Right lobe of liver (tissue), 4 donors: ENCODE results near the gene SLC25A15.

Source experiments
- CTCF ChIP-seq, 4 donors: fragments of 200-600 bp in 3 of 4; fragments of 450-650 bp in 1 of 4; IDR thresholded peaks; one replicate each; pipeline versions ENCODE4 v1.5.1 to v1.8.0; 2016 to 2022; ENCODE audit warnings: antibody characterized with exemption in 4 of 4, mild to moderate bottlenecking in 2 of 4
- POLR2A ChIP-seq: fragments of 450-650 bp; IDR thresholded peaks from one replicate; pipeline ENCODE4 v1.6.1; 2017; ENCODE audit warnings: antibody characterized with exemption, mild to moderate bottlenecking
- donor health status: DM: no; HTN: no; CAD: no.
- donor health status: DM: no; HTN: no; CAD: no.
- donor health status: DM: no; HTN: yes; CAD: no.

GRCh38 chr13:40787062-40787461 lies 2.3 kb upstream of the SLC25A15 start:
- TF ChIP-seq CTCF (IDR thresholded peaks at IDR 0.05), result no peak
- TF ChIP-seq POLR2A, result no peak
